NCI-H146 treated with DMSO at 0.1 percent for 48 hours (cell line): ENCODE results near the gene RBM42.

Source experiments
- DNase-seq: peaks from one replicate; lab custom pipeline; 2025; ENCODE audit not compliant: unreplicated experiment; lab: John Stamatoyannopoulos, UW

RBM42 gene

GRCh38 chr19:35619290-35619923 lies 9.4 kb upstream of the RBM42 start:
- no peak for DNase-seq

- no peak for DNase-seq
Observed at GRCh38 chr19:35620001-35620400, 8.8 kb upstream of the RBM42 start.

DNA sequence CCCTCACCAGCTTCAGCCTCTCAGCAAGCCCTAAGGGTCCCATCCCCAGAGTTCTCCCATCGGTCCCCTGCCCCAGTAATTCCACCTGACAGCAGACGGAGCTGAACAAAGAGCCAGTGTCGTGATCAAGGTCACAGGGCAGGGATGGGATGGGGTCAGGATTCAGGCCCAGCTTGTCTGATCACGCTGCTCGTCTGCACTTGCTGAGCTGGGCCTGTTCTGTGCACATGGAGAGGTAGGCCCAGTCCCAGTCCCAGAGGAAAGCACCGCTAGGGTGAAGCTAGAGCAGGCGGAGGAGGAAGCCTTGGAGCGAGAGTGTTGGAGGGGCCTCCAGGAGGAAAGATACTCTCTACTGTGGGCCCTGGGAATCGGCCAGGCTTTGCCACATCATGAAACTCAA lies 7.1 kb upstream of the RBM42 start:
- no peak for DNase-seq

DNA sequence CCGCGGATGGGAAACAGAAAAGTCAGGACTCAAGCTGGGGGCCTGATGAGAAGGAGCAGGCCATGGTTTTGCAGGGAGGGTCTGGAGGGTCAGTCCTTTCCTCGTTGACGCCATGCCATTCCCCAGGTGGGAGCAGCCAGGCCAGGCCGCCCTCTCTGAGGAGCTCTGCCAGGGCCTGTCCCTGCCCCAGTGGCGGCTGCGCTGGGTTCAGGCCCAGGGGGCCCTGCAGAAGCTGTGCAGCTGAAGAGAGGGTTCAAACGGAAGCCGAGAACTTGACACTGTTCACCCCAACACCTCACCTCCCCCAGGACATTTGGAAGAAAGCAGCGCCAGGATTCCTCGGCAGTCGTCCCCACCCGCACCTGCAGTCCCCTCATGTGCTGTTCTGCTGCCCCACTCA lies 6.1 kb upstream of the RBM42 start:
- no peak for DNase-seq

DNA sequence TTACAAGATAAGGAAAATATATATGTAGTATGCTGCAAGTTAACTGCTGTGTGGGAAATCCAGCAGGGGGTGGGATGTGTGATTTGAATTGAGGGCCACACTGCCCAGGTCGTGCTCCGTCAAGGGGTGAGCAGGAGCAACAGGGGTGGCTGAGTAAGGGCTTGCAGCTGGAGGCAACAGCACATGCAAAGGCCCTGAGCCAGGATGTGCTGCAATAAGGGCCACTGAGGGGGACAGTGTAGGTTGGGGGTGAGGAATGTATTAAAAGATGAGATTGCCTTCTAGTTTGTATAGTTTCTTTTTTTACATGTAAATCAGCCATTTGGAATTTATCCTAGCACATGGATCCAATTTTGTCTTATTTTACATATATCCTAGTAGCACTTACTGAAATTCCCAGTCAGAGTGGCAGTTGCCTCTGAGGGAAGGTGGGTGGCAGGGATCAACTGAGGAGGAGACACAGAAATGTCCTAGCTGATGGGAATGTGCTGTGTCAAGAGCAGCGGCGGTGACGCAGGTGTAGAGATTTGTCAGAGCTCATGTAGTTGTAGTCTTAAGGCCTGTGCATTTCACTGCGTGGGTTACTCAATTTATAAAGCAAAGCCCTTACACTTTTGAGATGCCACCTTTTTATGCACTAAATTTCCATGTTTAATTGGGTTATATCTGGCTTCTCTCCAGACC lies 5.4 kb upstream of the RBM42 start:
- DNase-seq, result no peak

DNA sequence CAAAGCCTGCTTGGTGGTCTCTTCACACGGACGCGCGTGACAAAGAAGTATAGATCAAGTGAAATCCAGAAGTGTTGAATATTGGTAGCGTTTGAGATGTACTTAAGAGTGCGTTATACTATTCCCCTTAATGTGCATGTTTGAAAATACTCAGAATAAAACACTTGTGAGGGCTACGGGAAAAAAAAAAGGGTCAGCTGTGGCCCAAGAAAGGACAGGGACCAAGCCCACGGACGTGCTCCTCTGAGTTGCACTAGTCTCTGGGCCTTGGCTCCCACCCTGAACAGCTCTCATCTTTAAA lies 622 bp upstream of the RBM42 start:
- DNase-seq, result no peak

DNA sequence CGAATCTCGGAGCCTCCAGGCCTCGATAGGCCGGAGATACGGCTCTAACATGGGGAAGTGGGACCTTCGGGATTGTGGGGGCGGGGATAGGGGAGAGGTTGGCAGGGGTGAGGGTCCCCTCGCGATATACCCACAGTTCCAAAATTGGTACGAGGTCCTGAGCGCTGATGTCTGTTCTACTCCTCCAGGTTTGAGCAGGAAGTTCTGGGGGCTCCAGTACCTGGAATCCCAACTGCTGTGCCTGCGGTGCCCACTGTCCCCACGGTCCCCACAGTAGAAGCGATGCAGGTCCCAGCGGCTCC lies 447 bp downstream of the RBM42 start:
- no peak for DNase-seq

- DNase-seq, result no peak
Observed at GRCh38 chr19:35633727-35634440, 5.0 kb downstream of the RBM42 start.

DNA sequence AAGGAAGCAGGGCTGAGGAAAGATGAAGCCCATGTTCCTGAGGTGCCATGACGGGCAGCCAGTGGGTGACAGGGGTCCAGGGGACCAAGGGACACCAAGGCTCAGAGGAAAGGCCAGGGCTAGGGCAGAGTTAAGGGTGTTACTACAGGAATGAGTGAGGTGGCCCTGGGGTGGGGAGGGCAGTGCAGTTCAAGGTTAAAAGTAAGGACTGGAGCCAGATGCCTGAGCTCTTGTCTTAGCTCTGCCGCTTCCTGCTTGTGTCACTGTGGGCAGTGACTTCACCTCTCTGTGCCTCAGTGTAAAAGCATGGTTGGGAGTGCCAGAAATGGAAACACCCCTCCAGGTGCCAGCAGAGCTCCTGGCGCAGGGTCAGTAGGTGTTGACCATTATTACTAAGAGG lies 7.8 kb downstream of the RBM42 start:
- no peak for DNase-seq

GRCh38 chr19:35637165-35637564 lies 8.3 kb downstream of the RBM42 start:
- no peak for DNase-seq

- DNase-seq, result no peak
Observed at GRCh38 chr19:35639321-35639639, 10.4 kb downstream of the RBM42 start.

DNA sequence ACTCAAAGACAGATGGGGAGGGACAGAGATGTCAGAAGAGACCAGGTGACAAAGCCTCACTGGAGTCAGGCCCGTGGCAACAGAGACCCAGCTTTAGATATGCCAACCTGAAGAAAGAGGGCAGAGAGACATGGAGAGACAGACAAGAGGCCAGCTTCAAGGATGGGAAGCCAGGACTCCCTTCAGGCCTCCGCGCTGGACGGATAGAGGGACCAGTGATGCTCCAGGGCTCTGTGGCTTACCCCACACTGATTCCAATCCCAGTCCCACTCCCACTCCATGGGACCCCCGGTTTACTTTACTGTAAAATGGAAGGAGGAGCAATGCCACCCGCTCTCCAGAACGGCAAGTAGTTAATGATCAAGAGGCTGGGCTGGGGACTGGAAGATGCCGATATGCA lies 11.0 kb downstream of the RBM42 start:
- no peak for DNase-seq

DNA sequence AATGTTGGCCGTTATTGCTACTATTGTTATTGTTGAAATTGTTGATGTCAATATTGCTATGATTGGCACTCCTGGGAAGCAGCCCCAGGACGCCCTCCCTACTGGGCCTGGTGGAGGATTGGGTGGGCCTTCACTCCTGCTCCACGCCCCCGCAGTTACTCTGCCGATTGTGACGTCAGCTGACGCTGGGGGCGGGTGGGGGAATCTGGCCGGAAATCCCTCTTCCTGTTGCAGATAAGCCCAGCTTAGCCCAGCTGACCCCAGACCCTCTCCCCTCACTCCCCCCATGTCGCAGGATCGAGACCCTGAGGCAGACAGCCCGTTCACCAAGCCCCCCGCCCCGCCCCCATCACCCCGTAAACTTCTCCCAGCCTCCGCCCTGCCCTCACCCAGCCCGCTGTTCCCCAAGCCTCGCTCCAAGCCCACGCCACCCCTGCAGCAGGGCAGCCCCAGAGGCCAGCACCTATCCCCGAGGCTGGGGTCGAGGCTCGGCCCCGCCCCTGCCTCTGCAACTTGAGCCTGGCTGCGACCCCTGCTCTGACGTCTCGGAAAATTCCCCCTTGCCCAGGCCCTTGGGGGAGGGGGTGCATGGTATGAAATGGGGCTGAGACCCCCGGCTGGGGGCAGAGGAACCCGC lies 12.8 kb downstream of the RBM42 start, which contains the start of gene ETV2:
Gene ETV2 (plus strand): TSS at position 231 of the 637 bp plus-strand sequence. CDS start 716 bp downstream, outside the sequence.
- DNase-seq, result no peak

GRCh38 chr19:35642312-35642711 lies 13.5 kb downstream of the RBM42 start:
- no peak for DNase-seq

DNA sequence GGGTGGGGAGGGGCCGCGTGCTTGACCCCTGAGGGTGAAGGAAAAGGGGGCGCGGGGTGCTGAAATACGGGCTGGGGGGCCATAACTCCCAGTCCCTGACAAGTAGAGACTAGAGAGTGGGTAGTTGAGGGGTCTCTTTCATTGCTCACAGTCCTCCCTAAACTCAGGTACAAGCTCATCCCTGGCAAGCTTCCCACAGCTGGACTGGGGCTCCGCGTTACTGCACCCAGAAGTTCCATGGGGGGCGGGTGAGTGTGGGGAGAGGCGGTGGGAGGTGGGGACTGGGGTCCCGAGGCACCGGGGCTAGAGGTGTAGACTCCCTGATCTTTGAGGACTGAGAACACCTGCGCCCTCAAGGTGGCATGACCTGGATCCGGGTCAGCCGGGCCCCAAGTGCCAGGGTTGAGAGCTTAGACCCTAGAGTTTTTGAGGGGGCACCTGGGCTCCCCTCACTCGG lies 14.0 kb downstream of the RBM42 start:
- no peak for DNase-seq

DNA sequence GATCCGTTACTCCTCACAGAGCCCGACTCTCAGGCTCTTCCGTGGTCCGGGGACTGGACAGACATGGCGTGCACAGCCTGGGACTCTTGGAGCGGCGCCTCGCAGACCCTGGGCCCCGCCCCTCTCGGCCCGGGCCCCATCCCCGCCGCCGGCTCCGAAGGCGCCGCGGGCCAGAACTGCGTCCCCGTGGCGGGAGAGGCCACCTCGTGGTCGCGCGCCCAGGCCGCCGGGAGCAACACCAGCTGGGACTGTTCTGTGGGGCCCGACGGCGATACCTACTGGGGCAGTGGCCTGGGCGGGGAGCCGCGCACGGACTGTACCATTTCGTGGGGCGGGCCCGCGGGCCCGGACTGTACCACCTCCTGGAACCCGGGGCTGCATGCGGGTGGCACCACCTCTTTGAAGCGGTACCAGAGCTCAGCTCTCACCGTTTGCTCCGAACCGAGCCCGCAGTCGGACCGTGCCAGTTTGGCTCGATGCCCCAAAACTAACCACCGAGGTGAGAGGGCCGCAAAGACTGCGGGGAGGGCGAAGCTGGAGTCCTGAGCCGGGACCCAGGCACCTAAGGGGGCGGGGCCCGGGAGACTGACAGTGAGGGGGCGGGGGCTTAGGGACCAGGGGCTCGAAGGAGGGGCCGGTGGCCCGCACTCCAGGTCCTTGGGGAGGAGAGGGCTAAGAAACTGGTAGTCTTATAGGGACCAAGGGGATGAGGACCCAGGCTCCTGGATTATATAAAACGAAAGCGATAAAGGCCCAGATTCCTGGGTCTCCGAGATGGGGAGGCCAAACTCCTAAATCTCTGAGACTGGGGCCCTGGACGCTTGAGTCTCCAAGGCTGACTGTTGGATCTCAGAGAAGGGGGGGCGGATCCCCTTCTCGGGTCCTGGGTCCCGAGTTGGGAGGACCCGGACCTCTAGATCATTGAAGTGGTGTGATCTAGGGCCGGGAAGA lies 14.7 kb downstream of the RBM42 start:
- DNase-seq, result peak; percentile 57

DNA sequence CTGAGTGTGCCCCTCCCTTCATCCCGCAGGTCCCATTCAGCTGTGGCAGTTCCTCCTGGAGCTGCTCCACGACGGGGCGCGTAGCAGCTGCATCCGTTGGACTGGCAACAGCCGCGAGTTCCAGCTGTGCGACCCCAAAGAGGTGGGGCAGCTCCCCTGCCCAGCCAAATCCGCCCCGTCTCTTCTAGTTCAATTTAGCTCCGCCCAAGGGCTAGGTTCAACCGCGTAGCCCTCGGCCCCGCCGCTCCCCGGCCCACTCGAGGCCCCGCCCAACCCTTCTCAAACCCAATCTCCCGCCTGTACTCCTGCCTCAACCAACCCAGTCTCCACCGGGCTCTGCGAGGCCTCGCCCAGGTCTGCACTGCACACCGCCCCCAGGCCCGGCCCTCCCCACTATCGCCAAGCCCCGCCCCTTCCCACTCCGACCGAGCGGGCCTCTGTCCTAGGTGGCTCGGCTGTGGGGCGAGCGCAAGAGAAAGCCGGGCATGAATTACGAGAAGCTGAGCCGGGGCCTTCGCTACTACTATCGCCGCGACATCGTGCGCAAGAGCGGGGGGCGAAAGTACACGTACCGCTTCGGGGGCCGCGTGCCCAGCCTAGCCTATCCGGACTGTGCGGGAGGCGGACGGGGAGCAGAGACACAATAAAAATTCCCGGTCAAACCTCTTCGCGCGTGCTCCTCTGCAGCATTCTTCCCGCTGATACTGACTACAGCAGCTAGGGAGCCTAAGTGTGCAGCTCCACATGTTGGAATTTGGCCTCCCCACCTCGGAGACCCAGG lies 15.6 kb downstream of the RBM42 start:
- peak; percentile 89 for DNase-seq

- DNase-seq, result peak; percentile 33
Observed at GRCh38 chr19:35644987-35645679, 16.3 kb downstream of the RBM42 start.

DNA sequence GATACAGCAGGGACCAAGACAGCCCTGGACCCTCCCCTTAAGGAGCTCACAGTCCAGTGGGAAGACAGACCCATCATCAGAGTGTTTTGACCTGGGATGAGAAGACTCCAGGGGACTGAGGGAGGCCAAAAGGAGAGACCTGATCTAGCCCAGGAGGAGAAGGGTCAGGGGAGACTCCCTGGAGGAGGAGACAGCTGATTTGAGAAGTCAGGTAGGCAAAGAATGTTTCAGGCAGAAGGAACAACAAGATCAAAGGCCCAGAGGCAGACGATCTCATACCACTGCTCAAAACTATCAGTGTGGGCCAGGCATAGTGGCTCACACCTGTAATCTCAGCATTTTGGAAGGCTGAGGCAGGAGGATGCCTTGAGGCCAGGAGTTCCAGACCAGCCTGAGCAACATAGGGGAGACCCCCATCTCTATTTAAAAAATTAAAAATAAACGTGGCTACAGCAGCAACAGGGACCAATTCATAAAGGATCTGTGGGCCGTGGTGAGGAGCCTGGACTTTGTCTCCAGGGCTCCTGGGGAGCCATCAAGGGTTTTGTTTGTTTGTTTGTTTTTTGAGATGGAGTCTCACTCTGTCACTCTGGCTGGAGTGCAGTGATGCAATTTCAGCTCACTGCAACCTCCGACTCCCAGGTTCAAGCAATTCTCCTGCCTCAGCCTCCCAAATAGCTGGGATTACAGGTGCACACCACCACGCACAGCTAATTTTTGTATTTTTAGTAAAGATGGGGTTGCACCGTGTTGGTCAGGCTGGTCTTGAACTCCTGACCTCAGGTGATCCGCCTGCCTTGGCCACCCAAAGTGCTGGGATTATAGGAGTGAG lies 17.1 kb downstream of the RBM42 start:
- DNase-seq, result no peak
